SJSA1 (cell line): ENCODE data around the gene RNF111. TPM values are rescaled to one million over a fixed set of nuclear protein-coding genes. Genes with fewer than 3 reads are reported as not detected.
"Not testable (repeated sequence)": the region's sequence is repeated elsewhere in the genome, so short reads cannot be mapped to it uniquely, and the experiment has no call there.

Experiments used
- DNase-seq, 2 experiments: peaks; one replicate each; pipeline ENCODE4 v3.0.0-alpha.2; 2015 to 2020; ENCODE audit warnings: low spot score in 2 of 2, low read depth in 1 of 2
- H3K27ac ChIP-seq: fragments of 250-450 bp; sonication (Bioruptor Pico); 2 replicates; pipeline ENCODE4 v1.5.1; 2020; ENCODE audit warnings: mild to moderate bottlenecking, moderate library complexity
- H3K27me3 ChIP-seq: fragments of 250-450 bp; sonication (Bioruptor Pico); replicated peaks from 2 replicates; pipeline ENCODE4 v1.5.1; 2020; ENCODE audit warnings: mild to moderate bottlenecking, moderate library complexity
- H3K36me3 ChIP-seq: fragments of 250-450 bp; sonication (Bioruptor Pico); 2 replicates; pipeline ENCODE4 v1.5.1; 2020; ENCODE audit warnings: mild to moderate bottlenecking
- H3K4me1 ChIP-seq: fragments of 250-450 bp; sonication (Bioruptor Pico); replicated peaks from 2 replicates; pipeline ENCODE4 v1.6.1; 2021; ENCODE audit warnings: mild to moderate bottlenecking
- H3K4me3 ChIP-seq: fragments of 250-450 bp; sonication (Bioruptor Pico); 2 replicates; pipeline ENCODE4 v1.5.1; 2020; ENCODE audit warnings: mild to moderate bottlenecking
- H3K9me3 ChIP-seq: fragments of 250-450 bp; sonication (Bioruptor Pico); replicated peaks from 2 replicates; pipeline ENCODE4 v1.5.1; 2020; ENCODE audit warnings: mild to moderate bottlenecking
- total RNA-seq: library from RNA; depleted of rRNA; stranded (reverse); fragments of >200 nt; shearing (Covaris generic); gene quantifications from 2 replicates; pipeline ENCODE4 v1.2.3, GENCODE V29; 2014; rRNA removed

The RNF111 gene
- total RNA-seq, 1 experiment from 2014 or later = 17.7 TPM

GRCh38 chr15:59137566-59137965 lies 150.1 kb downstream of the RNF111 start:
- no peak for DNase-seq
- Histone ChIP-seq H3K9me3 (no peaks in the 10 kb centered on the region), H3K27me3 (no peaks in the 10 kb centered on the region), H3K36me3 (peaks cover 90% of the 10 kb centered on the region), H3K4me1 (no peaks in the 10 kb centered on the region), H3K27ac (no peak overlapping the region), H3K4me3 (no peak overlapping the region)

GRCh38 chr15:59138243-59138642 lies 150.8 kb downstream of the RNF111 start:
- no peaks in the 10 kb centered on the region for H3K27me3 ChIP-seq
- H3K4me1 ChIP-seq = no peaks in the 10 kb centered on the region
- no peaks in the 10 kb centered on the region for H3K9me3 ChIP-seq
- H3K36me3 ChIP-seq = peaks cover 90% of the 10 kb centered on the region
- H3K4me3 ChIP-seq = no peak overlapping the region
- no peak overlapping the region for H3K27ac ChIP-seq
- DNase-seq = peak; percentile 32 to 70

GRCh38 chr15:59140422-59141226 lies 153.2 kb downstream of the RNF111 start:
- Histone ChIP-seq H3K9me3 (no peaks in the 10 kb centered on the region), H3K27me3 (no peaks in the 10 kb centered on the region), H3K36me3 (peaks cover 88% of the 10 kb centered on the region), H3K27ac (no peak overlapping the region), H3K4me1 (no peaks in the 10 kb centered on the region), H3K4me3 (no peak overlapping the region)
- no peak for DNase-seq

- Histone ChIP-seq H3K27ac (no peak overlapping the region), H3K9me3 (no peaks in the 10 kb centered on the region)
Measured at GRCh38 chr15:59143281-59143680, 155.8 kb downstream of the RNF111 start.

GRCh38 chr15:59144594-59144993 lies 157.1 kb downstream of the RNF111 start:
- peaks cover 81% of the 10 kb centered on the region for H3K36me3 ChIP-seq
- H3K9me3 ChIP-seq = not testable (repeated sequence)

More at GRCh38 chr15:59143281-59143680, 155.8 kb downstream of the RNF111 start:
- peaks cover 83% of the 10 kb centered on the region for H3K36me3 ChIP-seq
- no peak for DNase-seq
- no peak overlapping the region for H3K4me3 ChIP-seq
- H3K27me3 ChIP-seq = no peaks in the 10 kb centered on the region
- no peaks in the 10 kb centered on the region for H3K4me1 ChIP-seq

More at GRCh38 chr15:59144594-59144993, 157.1 kb downstream of the RNF111 start:
- H3K27me3 ChIP-seq, DNase-seq, H3K4me3 ChIP-seq, H3K4me1 ChIP-seq, H3K27ac ChIP-seq: not testable (repeated sequence)

Other genes with a start within 250 kb of the RNF111 start
- 98.6 and 137 TPM in 2 replicates for gene ADAM10, start 238.0 kb upstream of the RNF111 start, total RNA-seq
- gene MINDY2, start 216.4 kb upstream of the RNF111 start, total RNA-seq = 6.1 and 10.3 TPM in 2 replicates
- 60.6 and 71.9 TPM in 2 replicates for gene SLTM, start 54.0 kb upstream of the RNF111 start, total RNA-seq
- gene CCNB2, start 117.5 kb downstream of the RNF111 start, total RNA-seq = 83.8 and 127 TPM in 2 replicates
- gene LDHAL6B, start 219.2 kb downstream of the RNF111 start, total RNA-seq = not detected in 2 replicates